Vagina (tissue), 2 donors: ENCODE measurements around the gene KRT16.

Source experiments
- POLR2A ChIP-seq, 2 donors: fragments of 450-650 bp; IDR thresholded peaks; one replicate each; pipeline ENCODE4 v1.6.1; 2017; ENCODE audit warnings: antibody characterized with exemption in 2 of 2, mild to moderate bottlenecking in 2 of 2, moderate library complexity in 2 of 2
- TF ChIP-seq, protein P1 (sequence below), 3 experiments: fragments of 450-650 bp in 2 of 3; fragments of 200-600 bp in 1 of 3; sonication (generic) in 1 of 3; IDR thresholded peaks; one replicate each; pipeline ENCODE4 v1.5.1; 2017 to 2019; ENCODE audit warnings: antibody characterized with exemption in 3 of 3, mild to moderate bottlenecking in 2 of 3, moderate library complexity in 2 of 3

DNA sequence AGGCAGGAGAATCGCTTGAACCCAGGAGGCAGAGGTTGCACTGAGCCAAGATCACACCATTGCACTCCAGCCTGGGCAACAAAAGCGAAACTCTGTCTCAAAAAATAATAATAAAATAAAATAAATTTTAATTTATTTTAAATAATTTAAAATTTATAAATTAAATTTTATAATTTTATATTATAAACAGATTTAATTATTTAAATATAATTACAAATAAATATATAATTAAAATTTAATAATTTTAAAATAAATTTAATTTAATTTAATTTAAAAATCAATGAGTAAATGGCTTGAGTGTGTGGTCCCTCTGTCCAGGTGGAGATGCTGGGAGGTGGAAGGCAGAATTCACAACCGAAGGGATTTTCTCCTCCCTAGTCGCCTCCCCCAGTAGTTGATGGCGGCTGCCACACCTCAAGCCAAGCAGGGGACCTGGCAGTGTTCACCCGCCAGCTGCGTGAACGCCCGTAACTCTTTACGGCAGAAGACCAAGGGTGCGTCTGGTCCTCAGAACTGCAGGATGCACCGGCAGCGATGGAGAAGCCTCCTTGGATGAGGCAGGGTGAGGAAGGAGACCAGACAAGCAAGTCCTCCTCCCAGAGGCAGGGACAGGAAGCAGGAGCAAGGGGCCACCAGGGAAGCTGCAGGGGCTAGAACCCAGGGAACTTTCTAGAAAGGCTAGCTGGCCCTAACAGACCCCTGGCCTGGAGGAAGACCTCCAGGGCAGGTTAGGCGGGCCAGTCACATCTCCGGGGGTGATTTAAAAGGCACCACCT lies 34.7 kb upstream of the KRT16 start:
- TF ChIP-seq, protein P1, sequence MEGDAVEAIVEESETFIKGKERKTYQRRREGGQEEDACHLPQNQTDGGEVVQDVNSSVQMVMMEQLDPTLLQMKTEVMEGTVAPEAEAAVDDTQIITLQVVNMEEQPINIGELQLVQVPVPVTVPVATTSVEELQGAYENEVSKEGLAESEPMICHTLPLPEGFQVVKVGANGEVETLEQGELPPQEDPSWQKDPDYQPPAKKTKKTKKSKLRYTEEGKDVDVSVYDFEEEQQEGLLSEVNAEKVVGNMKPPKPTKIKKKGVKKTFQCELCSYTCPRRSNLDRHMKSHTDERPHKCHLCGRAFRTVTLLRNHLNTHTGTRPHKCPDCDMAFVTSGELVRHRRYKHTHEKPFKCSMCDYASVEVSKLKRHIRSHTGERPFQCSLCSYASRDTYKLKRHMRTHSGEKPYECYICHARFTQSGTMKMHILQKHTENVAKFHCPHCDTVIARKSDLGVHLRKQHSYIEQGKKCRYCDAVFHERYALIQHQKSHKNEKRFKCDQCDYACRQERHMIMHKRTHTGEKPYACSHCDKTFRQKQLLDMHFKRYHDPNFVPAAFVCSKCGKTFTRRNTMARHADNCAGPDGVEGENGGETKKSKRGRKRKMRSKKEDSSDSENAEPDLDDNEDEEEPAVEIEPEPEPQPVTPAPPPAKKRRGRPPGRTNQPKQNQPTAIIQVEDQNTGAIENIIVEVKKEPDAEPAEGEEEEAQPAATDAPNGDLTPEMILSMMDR (IDR thresholded peaks at IDR 0.05), result no peak
- no peak for TF ChIP-seq POLR2A (IDR thresholded peaks at IDR 0.05)
